Stimulated activated CD4-positive, alpha-beta T cell treated with anti-CD3 and anti-CD28 coated beads, Interleukin-1b, Interleukin-23, amount 100 ng/mL, for 24 hours (primary cell): ENCODE data around the gene LINGO1.

Experiments
- DNase-seq, 4 experiments: peaks; one replicate each; pipeline ENCODE4 v3.0.0-alpha.2; 2020; ENCODE audit warnings: low read depth in 4 of 4, low spot score in 1 of 4

The LINGO1 gene, protein sequence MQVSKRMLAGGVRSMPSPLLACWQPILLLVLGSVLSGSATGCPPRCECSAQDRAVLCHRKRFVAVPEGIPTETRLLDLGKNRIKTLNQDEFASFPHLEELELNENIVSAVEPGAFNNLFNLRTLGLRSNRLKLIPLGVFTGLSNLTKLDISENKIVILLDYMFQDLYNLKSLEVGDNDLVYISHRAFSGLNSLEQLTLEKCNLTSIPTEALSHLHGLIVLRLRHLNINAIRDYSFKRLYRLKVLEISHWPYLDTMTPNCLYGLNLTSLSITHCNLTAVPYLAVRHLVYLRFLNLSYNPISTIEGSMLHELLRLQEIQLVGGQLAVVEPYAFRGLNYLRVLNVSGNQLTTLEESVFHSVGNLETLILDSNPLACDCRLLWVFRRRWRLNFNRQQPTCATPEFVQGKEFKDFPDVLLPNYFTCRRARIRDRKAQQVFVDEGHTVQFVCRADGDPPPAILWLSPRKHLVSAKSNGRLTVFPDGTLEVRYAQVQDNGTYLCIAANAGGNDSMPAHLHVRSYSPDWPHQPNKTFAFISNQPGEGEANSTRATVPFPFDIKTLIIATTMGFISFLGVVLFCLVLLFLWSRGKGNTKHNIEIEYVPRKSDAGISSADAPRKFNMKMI

DNA sequence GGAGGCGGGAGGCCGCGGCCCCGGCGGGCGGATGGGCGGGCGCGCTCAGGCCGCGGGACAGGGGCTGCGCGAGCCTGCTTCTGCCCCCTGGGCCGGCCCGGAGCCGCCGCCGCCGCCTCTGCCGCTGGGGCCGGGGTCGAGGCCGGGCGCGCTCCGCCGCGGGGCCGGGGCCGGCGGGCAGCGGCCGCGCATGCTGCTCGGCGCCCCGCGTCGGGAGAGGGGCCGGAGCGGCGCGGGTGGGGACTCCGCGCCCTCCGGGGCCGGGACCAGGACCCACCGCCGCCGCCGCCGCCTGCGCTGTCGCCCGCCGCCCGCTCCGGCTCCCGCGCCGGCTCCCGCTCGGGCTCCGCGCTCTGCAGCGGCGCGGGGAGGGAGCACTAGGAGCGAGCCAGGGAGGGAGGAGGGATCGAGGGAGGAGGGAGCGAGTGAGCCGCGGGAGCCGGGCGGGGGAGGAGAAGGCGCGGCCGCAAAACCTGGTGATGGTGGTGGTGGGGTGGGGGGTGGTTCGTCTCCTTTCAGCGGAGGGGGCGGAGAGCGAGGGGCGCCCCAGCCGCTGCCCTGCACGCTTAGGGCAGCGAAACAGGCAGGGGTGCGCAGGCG lies at the start of gene LINGO1:
Gene LINGO1 (minus strand): TSS at position 379 of the 600 bp plus-strand sequence. CDS start 597 bp downstream, outside the sequence.
- no peak for DNase-seq

DNA sequence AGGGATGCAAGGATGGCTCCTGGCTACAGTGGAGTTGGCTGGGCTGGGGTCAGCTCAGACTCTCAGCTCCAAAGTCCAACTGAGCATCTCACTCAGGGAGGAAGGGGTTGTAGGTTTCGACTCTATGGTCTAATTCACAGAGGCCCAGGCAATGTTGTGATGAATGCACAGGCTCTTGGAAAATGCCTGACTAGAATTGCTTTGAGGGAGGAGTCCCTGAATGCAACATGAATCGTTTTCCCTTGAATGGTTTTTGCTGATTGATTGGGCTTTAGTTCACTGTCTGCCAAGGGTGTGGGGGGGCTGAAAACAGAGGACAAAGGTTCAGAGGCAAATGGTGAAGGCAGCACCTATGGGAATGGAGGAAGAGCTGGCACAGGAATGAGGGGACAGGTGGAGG lies 48.6 kb upstream of the LINGO1 start:
- DNase-seq, result no peak

DNA sequence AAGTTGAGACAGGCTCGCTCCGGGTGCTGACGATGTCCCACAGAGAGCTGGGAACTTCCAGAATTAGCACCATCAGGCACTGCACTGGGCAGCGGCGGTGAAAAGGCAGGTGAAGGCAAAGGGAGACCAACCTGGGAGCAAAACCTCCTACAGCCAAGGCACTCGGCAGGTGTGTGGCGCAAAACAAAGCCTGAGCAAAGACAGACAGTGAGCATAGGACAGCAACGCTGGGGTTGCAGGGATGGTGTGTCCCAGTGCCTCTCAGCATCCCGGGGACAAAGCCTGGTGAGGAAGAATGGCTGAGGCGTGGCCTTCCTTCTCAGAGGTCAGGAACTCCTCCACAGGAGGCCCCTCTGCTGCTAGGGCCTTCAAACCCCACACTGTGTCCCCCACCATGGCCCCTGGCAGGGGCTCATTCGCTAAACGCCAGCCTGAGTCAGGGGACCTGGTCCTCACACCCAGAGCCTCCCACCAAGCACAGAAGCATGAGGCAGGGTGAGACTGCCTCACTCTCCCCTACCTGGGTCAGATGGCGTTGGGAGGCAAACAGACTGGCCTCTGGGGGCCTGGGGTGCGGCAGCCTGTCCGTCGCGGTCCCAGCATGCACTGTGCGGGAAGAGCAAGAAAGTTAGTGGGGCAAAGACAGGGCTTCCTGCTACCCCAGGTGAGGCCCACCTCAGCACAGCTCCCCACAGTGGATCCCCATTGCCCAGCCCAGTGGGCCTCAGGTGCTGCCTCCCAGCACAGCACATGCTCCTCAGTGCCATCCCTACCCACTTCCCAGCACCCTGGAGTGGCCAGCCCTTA lies 44.1 kb upstream of the LINGO1 start:
- no peak for DNase-seq

DNA sequence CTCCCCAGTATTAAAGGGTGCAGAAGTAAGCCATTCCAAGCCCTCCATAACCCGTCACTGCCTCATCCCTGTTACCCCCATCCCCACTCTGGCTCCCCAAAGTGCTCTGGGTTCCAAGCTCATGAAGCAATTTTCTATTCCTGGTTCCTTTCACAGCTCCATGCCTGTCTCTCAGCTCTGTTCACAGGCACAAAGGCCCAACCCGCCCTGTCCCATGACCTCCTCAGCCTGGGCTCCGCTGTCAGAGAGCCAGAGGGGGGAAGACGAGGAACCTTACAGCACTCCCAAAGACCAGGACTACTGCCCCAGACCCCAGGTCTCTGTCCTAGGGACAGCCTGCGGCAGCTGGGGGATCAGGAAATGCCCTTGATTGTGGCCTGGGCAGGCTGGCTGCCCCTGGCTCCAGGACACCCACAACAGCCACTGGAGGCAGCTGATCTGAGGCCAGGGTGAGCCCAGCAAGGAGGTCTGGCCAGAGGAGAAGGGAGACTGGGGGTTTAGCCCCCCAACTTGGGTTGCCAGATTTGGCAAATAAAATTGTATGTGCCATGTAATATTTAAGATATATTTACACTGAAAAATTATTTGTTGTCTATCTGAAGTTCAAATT lies 43.2 kb upstream of the LINGO1 start:
- no peak for DNase-seq

DNA sequence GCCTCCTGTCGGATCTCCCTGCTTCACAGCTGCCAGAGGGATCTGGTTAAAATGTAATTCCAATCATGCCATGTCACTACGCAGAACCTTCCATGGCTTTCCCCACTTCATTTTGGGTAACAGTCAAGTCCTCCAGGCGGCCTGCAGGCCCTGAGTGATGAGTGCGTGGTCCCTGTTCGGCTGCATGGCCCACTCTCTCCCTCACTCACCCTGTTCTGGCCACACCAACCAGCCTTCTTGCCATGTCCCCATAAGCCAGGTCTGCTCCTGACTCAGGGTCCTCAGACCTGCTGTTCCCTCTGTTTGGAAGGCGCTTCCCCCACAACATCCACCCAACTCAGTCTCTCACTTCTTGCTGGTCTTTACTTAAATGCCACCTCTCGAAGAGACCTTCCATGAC lies 41.6 kb upstream of the LINGO1 start:
- DNase-seq, result no peak

DNA sequence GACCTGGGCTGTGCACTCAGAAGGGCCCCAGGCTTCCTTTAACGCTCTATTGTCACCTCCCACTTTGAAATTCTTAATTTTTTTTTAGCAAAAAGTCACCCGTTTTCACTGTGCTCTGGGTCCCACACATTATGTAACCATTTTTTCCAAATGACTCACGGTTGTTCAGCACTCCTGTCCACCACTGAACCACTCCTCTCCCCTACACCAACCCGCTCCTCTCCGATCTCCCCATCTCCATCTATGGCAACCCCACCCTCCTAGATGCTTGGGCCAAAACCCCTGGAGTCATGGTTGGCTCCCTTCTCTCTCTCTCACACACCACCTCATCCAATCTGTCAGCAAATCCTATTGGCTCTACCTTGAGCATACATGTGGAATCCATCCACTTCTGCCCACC lies 41.2 kb upstream of the LINGO1 start:
- no peak for DNase-seq

DNA sequence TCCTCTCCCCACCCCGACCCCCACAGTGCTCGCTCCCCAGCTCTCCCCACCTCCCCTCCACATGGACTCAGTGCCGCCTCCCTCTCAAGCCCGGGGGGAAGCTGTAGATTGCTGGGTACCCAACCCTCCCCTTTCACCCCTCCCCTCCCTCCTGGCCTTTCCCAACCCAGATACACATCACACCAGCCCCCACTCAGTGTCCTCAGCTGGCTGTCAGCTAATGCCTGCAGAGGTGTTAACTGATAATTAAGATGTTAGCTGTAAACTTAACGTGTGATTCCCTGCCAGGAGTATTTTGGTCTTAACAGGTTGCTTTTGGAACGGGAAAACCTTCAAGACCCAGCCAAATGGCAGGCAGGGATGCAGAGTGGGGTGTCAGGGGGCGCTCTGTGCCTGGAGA lies 39.4 kb upstream of the LINGO1 start:
- DNase-seq, result no peak

DNA sequence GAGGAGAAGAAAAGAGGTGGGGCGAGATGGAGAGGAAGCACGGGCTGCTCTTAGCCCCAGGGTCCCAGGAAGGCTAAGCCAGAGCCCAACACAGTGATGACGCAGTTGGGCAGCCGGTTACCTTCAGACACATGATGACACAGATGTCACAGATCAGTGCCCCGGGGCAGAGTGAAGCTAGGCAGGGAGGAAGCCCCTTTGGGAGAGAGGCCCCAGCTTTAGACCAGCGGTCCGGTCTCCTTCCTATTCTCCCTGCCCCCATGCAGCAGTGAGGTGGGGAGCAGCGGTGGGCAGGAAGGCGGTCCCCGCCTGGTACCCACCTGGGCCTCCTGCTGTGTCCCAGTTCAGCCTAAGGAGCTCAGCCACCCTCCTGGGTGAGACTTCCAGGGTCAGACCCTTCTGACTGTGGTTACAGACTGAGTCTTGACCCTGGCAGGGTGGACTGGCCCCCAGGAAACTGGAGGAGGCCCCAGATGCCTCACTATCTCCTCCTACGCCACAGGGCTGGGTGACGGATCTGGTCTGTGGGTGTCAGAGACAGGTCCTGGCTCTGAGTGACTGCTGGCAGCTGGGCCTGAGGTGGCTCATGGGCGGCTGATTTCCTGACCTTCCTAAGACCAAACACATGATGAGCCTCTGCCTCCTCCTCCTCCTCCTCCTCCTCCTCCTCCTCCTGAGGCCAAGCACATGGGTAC lies 38.8 kb upstream of the LINGO1 start:
- DNase-seq, result no peak

DNA sequence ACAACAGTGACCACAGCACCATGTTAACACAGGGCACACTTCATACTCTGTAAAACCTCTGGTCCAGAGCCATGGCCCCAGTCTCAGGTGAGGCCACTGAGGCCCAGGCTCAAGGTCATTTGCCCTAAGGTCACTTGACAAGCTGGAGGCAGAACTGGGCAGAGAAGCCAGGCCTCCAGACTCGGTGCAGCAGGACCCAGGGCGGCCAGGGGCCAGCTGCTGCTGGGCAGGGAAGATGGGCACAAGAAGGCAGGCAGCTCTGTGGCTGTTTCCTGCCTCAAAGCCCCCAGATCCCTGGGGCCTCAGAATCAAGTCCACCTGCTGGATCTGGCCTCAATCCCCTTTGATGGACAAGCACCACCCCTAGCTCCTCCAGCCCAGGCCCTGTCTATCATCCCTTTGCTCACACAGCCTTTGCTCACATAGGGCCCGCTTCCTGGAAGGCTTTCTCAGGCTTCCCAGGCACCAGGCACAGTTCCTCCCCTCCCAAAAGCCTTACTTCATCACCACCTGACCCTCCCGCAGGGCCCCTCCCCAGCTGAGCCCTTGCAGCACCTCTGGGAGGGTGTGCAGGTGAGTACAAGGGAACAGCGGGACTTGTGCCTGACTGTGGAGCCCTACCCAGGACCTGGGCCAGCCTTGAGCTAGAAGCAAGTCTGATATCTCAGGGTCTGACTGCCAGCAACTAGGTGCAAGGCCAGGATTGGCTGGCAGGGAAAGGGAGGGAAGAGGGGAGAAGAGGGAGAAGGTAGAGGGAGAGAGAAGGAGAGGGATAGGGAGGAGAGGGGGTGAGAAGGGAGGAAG lies 38.0 kb upstream of the LINGO1 start:
- no peak for DNase-seq

DNA sequence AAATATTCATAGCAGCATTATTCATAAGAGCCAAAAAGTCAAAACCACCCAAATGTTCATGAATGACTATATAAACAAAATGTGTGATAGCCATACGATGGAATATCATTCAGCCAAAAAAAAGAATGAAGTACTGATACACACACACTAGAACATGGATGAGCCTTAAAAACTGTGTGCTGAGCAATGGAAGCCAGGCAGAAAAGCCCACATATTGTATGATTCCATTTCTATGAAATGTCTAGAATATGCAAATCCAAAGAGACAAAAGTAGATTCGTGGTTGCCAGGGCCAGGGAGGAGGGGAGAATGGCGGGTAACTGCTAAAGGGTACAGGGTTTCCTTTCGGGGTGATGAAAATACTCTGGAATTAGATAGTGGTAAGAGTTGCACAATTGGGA lies 37.2 kb upstream of the LINGO1 start:
- no peak for DNase-seq

DNA sequence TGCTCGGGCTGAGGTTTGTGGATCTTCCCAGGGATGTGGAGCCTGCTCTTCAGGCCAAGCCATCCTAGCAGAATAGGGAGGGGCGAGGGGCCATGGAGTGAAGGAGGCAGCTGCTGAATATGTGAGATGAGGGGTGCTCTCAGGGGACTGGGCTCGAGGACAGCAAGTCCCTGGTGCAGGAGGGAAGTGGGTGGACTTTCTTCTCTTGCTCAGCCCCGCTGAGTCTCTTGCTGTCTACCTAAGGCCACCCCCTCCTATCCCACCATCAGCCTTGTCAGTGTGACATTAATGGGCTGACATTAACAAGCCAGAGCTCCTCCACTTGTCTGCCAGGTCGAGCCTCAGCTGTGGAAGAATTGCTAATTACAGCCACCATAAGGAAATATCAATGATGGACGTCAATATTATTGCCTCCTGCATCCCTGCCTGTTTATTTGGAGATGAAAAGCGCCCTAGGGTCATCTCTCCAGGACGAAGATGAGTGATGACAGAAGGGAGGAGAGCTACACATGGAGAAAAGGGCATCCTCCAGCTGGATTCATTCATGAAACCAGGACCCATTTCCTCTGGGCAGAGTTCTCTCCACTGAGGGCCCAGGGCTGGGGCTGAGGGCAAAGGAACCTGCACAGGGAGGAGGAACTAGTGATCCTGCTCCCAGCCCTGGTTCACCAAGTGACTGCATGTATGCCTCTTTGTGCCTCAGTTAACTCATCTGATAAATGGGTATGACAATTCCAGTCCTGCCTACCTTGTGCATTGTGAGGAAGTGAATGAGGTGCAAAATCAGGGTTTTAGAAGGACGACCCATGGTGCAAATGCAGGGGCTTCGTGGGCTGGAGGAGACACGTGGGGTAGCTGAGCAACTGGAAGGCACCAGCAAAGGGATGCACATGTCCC lies 34.9 kb upstream of the LINGO1 start:
- no peak for DNase-seq

DNA sequence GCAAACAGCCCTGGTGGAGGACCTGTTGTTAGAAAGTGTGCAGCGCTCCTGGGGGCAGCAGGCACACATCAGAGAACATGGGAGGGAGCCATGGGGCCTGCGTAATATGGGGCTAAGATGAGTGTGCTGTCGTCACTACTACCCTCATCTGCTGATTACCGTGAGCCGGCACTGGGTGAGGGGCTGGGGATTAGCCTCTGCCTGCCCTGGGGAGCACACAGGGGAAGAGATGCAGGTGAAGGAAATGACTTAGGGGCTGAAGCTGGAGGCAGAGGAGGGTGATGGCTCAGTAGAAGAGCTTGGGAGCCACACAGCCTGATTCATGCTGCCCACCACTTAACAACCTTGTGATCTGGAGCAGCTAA lies 33.6 kb upstream of the LINGO1 start:
- no peak for DNase-seq

DNA sequence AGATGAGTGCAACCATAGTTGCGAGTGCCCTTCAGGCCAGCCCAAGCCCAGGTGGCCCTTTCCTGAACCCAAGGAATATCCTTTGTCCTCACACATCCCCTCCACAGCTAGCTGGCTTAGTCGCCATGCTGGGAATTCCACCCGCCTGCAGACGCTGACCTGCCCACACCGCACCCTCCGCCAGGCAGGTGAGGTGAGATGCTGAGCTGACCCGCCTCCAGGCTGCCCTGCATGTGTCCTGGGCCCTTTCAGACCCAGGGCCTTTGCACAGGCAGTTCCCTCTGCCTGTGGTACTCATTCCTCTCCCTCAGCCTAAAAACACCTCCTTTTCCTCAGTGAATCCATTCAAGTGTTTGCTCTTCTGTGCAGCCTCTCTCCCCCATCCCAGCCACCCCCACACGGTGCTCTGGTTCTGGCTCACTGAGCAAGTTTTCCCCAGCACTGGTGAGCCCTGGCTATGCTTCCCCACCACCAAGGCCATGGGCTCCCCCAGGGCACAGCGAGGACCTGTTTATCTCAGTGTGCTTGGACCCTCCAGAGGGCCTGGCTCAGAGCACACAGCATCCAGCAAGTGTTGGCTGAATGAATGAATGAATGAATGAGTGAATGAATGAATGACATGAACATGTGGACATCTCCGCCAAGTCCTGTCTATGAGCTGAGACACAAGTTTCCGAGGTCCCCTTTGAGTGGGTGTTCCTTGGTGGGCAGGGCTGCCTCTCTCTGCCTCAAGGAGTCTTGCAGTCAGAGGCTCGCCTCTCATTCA lies 33.0 kb upstream of the LINGO1 start:
- no peak for DNase-seq

DNA sequence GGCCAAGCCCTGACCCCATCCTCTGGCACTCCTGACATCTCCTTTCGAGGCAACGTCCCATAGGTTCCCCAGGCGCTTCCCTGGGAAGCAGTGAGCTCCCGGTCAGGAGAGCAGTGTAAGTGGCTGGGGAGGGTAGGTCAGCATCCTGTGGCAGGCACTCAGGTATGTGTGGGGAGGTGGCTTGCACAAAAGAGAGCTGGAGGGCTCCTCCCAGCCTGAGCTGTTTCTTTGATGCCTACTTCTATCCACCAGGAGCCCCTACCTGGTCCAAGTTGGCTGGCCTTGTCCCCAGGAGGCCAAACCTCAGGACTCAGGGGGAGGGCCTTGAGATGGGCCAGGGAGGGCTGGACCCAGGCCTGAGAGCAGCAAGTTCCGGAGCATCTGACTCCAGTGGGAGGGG lies 31.7 kb upstream of the LINGO1 start:
- no peak for DNase-seq

DNA sequence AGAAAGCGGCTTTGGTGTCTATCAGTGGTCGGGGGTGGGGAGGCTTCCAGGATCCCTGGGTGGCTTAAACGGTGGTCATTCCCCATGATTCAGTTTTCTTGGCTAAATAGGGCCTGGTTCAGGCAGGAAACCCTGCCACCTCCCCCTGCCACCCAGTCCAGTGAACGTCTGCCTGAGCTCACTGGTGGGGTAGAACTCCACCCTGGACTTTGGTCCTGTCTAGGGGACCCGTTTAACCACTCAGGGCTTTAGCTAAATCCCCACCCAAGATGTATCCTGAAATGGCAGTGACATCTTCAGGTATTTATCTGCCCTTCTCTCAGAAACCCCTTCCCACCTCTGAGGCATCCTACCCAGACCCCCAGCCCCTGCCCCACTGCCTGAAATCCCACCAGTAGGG lies 30.5 kb upstream of the LINGO1 start:
- DNase-seq, result no peak

DNA sequence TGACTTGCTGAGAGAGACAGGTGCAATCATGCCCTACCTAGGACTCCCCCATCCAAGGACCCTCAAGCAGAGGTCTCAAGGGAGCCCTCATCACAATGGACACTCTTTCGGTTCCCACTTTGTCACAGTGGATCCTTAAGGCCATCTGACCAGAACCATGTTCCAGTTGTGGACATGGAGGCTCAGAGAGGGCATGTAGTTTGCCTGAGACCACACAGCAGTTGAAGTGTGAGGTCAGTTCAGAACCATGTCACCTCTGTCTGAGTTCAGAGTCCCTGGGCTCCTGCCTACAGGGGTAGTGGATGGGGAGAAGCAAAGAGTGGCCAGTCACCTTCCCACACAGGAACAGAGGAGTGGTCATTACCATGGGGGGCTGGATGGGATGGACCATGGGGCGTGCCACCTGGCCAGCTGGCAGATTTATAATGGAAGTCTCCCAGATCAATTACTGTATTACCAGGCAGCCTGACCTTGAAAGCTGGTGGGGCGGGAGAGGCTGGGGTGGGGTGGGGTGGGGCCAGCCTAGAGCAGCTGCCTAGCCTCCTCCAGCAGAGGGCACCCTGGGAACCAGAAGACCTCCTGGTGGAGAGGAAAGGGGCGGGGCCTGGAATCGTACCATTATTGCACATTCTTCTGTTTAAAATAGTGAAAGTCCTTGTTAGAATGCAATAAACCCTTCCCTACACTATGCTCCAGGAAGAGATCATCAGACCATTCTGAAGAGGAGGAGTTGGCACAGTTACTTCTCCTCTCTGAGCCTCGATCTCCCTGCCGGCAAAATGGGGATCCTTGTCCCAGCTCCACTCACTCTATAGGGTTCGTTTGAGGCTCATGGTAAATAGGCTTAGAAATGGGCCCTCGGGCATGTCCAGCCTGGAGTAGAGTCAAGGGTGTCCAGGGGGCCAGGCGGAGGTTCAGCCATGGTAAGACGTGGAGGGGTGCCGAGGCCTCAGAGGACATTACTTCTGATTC lies 26.9 kb upstream of the LINGO1 start:
- DNase-seq, result peak in 2 of 4 experiments; percentile 5 to 32

DNA sequence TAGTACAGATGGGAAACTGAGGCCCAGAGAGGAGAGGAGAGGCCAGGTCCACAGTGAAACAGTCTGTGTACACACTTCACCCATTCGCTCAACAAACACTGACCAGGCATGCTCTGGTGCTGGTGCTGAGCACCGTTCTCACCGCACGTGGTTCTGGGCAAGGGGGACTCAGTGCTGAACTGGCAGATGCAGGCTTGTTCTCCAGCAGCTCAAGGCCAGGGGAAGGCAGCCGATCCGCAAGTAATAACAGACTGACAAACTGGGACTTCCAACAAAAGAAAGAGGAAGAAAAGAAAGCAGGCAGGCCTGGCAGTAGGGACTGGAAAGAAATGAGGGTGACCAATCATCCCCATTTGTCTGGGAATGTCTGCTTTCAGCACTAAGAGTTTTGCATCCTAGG lies 25.6 kb upstream of the LINGO1 start:
- DNase-seq, result no peak
